Measurements from ENCODE around the gene SLC25A2.
"Not testable (repeated sequence)": the region's sequence is repeated elsewhere in the genome, so short reads cannot be mapped to it uniquely, and the experiment has no call there.

The SLC25A2 gene

DNA sequence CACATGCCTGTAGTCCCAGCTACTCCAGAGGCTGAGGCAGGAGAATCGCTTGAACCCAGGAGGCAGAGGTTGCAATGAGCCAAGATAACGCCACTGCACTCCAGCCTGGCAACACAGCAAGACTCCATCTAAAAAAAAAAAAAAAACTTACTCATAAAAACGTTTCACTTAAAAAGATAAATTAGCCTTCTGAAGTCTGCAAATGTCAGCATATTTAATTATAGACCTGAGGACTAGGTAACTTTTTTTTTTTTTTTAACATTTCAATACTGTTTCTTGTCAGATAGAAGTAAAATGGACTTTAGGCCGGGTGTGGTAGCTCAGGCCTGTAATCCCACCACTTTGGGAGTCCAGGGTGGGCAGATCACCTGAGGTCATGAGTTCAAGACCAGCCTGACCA is 13.1 kb upstream of the SLC25A2 start:
- DNase-seq (ENCODE audit: low read depth in 2 of 2), result not testable (repeated sequence)

DNA sequence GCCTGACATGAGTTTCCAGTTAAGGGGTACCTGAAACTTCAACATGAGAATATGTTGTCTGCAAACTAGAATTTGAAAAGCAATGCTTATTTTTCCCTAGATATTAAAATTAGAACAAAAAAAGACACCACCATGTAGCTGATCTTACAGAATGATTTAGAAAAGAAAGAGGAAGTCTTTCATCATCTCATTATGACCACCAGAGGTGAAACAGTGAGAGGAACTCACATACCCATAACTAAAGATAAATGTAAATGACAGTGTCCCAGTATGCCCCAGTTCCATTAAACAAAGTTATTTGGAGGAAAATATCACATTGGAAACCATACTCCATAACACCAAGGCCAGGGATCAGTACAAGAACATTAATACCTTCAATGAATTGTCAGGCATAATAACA is 9.9 kb upstream of the SLC25A2 start:
- DNase-seq (ENCODE audit: low read depth in 2 of 2), result no peak

DNA sequence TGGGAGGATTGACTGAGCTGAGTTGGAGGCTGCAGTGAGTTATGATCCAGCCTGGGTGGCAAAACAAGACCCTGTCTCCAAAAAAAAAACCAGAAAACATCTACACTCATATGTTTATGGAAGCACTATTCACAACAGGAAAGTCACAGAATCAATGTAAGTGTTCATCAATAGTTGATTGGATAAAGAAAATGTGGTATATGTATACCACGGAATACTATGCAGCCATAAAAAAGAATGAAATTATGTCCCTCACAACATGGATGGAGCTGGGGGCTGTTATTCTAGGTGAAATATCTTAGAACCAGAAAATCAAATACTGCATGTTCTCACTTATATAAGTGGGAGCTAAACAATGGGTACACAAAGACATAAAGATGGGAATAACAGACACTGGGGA is 2.8 kb upstream of the SLC25A2 start:
- no peak for DNase-seq (ENCODE audit: low read depth in 2 of 2)

DNA sequence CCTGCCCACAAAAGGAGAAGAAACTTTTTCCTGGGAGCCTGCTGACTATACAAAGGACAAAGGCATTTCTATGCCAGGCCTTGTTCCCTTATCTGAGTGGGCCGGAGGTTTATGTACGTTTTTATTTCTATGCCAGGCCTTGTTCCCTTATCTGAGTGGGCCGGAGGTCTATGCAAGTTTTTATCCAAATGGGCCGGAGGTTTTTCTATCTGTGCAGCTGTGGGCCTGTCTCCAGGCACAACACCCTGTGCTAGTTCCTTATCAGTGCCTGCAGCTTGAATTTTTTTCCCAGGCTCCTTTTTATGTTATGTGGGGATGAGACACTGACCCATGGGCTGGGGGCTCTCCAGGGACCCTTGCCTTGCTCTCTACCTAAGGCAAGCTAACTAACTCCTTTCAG is 5.5 kb downstream of the SLC25A2 start:
- no peak for DNase-seq (ENCODE audit: low read depth in 2 of 2)

DNA sequence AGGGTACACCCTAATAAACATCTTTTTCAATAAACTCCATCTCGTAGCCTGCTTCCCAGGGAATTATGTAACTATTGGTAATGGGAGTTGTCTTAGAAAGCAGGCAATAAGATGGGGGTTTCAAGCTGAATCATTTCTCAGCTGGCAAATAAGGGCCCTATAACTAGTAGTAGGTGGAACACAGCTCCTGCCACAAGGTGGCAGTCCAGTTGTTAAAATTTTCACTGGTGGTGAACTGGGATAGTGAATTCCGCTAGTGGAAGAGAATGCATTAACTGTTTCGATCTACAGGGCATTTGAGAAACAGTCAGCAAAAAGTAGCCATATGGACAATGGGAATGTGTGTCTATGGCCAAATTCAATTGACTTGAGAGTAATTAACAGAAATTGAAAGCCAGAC is 30.9 kb downstream of the SLC25A2 start:
- no peak for DNase-seq (ENCODE audit: low read depth in 2 of 2)

DNA sequence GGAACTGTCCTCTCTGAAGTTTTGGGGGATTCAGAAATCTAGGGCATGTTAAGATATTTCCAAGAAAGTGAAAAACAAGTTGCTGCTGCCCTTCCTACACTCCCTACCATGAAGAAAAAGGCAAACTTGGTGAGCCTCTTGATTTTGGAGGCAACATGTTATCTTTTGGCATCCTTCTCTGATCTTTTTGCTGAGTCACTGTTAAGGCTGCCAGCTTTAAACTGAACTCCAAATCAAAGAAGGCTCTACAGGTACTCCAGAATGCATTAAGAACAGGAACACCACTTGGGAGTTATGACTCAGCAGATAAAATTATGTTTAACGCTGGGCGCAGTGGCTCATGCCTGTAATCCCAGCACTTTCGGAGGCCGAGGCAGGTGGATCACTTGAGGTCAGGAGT is 34.7 kb downstream of the SLC25A2 start:
- no peak for DNase-seq (ENCODE audit: low read depth in 2 of 2)

DNA sequence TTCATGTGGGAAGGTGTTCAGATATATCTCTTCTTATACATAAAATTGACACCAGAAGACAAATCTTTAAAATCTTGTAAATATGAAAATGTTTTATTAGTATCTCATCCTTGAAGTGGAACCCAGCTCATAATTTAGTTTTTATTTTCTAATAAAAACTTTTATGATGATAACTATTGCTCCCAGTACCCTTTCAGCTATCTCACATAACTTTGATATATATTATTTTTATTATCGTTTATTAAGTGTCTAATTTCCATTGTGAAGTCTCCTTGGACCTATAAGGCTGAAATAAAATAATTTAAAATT is 42.7 kb downstream of the SLC25A2 start:
- no peak for DNase-seq (ENCODE audit: low read depth in 2 of 2)

DNA sequence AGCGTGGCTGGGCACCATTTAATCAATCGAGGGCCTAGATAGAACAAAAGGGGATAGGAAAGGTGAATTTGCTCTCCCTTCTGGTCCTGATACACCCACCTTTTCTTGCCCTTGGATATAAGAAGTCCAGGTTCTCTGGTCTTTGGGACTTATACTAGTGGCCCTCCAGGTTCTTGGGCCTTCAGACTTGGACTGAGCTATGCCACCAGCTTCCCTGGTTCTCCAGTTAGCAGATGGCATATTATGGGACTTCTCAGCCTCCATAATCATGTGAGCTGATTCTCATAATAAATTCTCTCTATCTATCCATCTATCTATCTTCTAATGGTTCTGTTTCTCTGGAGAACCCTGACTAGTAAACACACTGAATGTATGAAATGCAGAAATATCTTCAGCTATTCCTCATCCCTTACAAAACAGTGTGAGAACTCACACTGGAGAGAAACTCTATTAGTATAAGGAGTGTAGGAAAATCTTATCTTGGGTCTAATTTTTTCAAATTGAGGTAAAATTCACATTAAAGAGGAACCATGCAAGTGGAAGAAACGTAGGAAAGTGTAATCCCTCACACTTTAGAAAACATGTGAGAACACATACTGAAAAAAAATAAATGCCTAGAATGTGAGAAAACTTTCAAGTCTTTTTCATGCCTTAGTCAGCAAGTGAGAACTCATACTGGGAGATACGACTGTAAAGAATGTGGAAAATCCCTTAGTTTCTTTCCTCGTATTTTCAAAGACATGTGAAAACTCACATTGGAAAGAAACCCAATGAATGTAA is 43.2 kb downstream of the SLC25A2 start:
- no peak for DNase-seq (ENCODE audit: low read depth in 2 of 2)

DNA sequence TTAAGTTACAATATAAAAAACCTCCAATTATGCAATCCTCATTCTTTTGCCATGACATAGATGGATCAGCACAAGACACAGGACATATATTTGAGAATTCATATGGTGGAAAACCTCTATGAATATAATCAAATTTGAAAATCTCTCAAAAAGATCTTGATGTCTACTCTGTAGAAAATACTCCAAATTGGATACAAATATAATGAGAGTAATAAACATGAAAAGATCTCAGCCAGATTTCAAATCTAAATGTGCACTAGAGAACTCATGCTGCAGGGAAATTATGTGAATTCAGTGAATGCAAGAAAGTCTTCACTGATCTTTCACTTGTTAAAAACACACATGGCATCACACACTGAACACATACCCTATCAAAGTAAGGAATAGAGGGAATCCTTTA is 44.9 kb downstream of the SLC25A2 start:
- no peak for DNase-seq (ENCODE audit: low read depth in 2 of 2)

DNA sequence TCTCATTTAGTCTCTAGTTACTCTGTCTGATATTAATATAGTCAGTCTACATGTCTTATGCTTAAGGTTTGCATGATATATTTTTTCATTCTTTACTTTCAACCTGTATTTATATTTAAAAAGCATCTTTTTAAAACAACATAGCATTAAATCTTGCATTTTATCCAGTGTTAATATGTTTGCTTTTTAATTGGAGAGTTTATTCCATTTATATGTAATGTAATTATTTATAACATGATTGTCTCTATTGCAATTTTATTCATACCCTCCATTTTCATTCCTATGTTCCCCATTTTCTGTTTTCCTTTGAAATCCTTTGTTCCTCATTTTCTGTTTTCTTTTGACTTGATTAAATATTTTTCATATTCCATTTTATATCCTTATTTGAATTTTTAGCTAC is 45.4 kb downstream of the SLC25A2 start:
- DNase-seq (ENCODE audit: low read depth in 2 of 2), result no peak

All from stimulated activated CD4-positive, alpha-beta T cell treated with anti-CD3 and anti-CD28 coated beads, Interleukin-15, amount 100 ng/mL, for 48 hours (primary cell).